ENCODE measurements around the gene RELN. TPM values are rescaled to one million over a fixed set of nuclear protein-coding genes. Genes with fewer than 3 reads are reported as not detected.

RELN gene
- total RNA-seq, 1 experiment from 2014 or later = 0.20 TPM

DNA sequence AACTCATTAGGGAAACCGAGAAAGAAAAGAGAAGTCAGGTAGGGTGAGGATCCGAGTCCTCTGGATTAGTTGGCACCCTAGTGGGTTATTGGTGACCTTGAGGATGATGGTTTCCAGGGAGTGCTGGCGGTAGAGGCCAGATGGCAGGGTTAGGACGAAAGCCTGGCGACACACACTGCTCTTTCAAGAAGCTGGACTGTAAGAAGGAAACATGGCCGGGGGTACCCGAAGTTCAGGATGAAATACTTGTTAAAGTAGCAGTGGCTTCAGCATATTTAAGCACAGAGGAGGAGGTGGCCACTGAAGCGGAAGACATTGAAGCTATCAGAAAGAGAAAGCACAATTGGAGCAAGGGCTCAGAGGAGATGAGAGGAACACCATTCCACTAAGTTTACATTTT, 224.6 kb downstream of the RELN start:
- CTCF ChIA-PET = no interaction called here
- no peaks in the 10 kb centered on the region for H3K36me3 ChIP-seq (ENCODE audit: control insufficient read depth in 1 of 2, insufficient read depth in 2 of 2, low read length in 2 of 2)

DNA sequence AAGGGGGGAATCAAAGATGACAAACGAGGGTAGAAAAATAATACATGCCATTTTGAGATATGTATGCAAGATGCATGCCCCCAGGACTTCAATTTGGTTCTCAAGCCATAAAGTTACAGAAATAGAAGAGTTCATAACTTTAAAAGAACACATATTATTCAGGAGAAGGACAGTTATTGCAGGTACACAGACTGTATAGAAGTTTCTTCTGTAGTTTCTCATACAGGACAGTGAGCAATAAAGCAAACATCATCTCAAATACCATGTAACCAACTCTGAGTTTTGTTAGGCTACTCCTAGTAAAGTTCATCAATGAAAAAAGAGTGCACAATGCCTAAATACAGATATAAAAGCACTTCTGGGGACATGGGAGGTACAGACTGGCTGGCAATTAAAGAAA, 226.6 kb downstream of the RELN start:
- Histone ChIP-seq H3K9me2 (ENCODE audit: insufficient read depth) (no peaks in the 10 kb centered on the region), H3K9ac (ENCODE audit: low read length) (no peak overlapping the region), H3K9me3 (ENCODE audit: control insufficient read depth in 1 of 2, insufficient read depth in 1 of 2, low read depth in 1 of 2, low read length in 2 of 2) (no peaks in the 10 kb centered on the region), H3K27ac (ENCODE audit: low read depth, low read length) (no peak overlapping the region), H3K4me3 (replicated peaks in 1 of 2; ENCODE audit: low read depth in 1 of 2, low read length in 2 of 2) (no peak overlapping the region), H3K4me1 (ENCODE audit: control insufficient read depth in 1 of 2, insufficient read depth in 2 of 2, low read length in 2 of 2) (no peaks in the 10 kb centered on the region), H3K36me3 (ENCODE audit: control insufficient read depth in 1 of 2, insufficient read depth in 2 of 2, low read length in 2 of 2) (no peaks in the 10 kb centered on the region), H4K20me1 (ENCODE audit: insufficient read depth) (no peaks in the 10 kb centered on the region), H3K4me2 (ENCODE audit: low read length) (no peak overlapping the region), H3K27me3 (ENCODE audit: insufficient read depth, low read length) (peaks cover 73% of the 10 kb centered on the region), H2AFZ (ENCODE audit: low read depth, low read length, poor library complexity, severe bottlenecking) (no peak overlapping the region), H3K79me2 (ENCODE audit: insufficient read depth, low read length) (no peaks in the 10 kb centered on the region)
- POLR2A ChIA-PET = no interaction called here
- TF ChIP-seq CEBPB (IDR thresholded peaks at IDR 0.05; ENCODE audit: low read depth) (no peak), ZNF274 (IDR thresholded peaks at IDR 0.05; ENCODE audit: low read depth, low read length) (no peak), TCF7L2 (IDR thresholded peaks at IDR 0.05; ENCODE audit: borderline replicate concordance, extremely low read depth, insufficient read depth, insufficient read length) (no peak), FOSL1 (IDR thresholded peaks at IDR 0.05; ENCODE audit: low read depth) (no peak)
- TF ChIP-seq, protein P1, sequence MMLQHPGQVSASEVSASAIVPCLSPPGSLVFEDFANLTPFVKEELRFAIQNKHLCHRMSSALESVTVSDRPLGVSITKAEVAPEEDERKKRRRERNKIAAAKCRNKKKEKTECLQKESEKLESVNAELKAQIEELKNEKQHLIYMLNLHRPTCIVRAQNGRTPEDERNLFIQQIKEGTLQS (IDR thresholded peaks at IDR 0.05) = no peak
- no TSS peak for BruUV-seq (replicated peaks)
- intact Hi-C loops (cut with micrococcal nuclease) = no loop called here
- RAD21 ChIA-PET (ENCODE audit: low non-redundant PET in 1 of 2, low total read pairs in 2 of 2, uncharacterized antibody in 2 of 2, unreplicated experiment in 2 of 2) = no interaction called here
- ATAC-seq (no peak), DNase-seq (ENCODE audit: low read depth, low spot score) (no peak)
- CTCF ChIA-PET = no interaction called here

More for the DNA sequence above, 224.6 kb downstream of the RELN start:
- no peaks in the 10 kb centered on the region for H4K20me1 ChIP-seq (ENCODE audit: insufficient read depth)
- no peak overlapping the region for H2AFZ ChIP-seq (ENCODE audit: low read depth, low read length, poor library complexity, severe bottlenecking)
- H3K4me3 ChIP-seq (replicated peaks in 1 of 2; ENCODE audit: low read depth in 1 of 2, low read length in 2 of 2) = no peak overlapping the region
- no peak overlapping the region for H3K9ac ChIP-seq (ENCODE audit: low read length)
- H3K27ac ChIP-seq (ENCODE audit: low read depth, low read length) = no peak overlapping the region
- ATAC-seq (no peak), DNase-seq (ENCODE audit: low read depth, low spot score) (no peak)
- RAD21 ChIA-PET (ENCODE audit: low non-redundant PET in 1 of 2, low total read pairs in 2 of 2, uncharacterized antibody in 2 of 2, unreplicated experiment in 2 of 2) = no interaction called here
- POLR2A ChIA-PET = no interaction called here
- peaks cover 65% of the 10 kb centered on the region for H3K27me3 ChIP-seq (ENCODE audit: insufficient read depth, low read length)
- no peaks in the 10 kb centered on the region for H3K9me3 ChIP-seq (ENCODE audit: control insufficient read depth in 1 of 2, insufficient read depth in 1 of 2, low read depth in 1 of 2, low read length in 2 of 2)
- H3K4me2 ChIP-seq (ENCODE audit: low read length) = no peak overlapping the region
- no peaks in the 10 kb centered on the region for H3K9me2 ChIP-seq (ENCODE audit: insufficient read depth)
- intact Hi-C loops (cut with micrococcal nuclease) = no loop called here
- TF ChIP-seq, protein P2, sequence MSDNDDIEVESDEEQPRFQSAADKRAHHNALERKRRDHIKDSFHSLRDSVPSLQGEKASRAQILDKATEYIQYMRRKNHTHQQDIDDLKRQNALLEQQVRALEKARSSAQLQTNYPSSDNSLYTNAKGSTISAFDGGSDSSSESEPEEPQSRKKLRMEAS (IDR thresholded peaks at IDR 0.05) = no peak
- no peak for TF ChIP-seq EGR1 (IDR thresholded peaks at IDR 0.05; ENCODE audit: low read depth)
- TF ChIP-seq ZFX (IDR thresholded peaks at IDR 0.05) = no peak
- TF ChIP-seq POLR2A (IDR thresholded peaks at IDR 0.05; ENCODE audit: borderline replicate concordance, extremely low read depth, insufficient read depth, insufficient read length) = no peak
- no peak for TF ChIP-seq SRF (IDR thresholded peaks at IDR 0.05; ENCODE audit: low read depth)
- TF ChIP-seq CBX3 (IDR thresholded peaks at IDR 0.05; ENCODE audit: low read depth) = no peak
- TF ChIP-seq, protein P1 (IDR thresholded peaks at IDR 0.05) = no peak
- TF ChIP-seq, protein P3, sequence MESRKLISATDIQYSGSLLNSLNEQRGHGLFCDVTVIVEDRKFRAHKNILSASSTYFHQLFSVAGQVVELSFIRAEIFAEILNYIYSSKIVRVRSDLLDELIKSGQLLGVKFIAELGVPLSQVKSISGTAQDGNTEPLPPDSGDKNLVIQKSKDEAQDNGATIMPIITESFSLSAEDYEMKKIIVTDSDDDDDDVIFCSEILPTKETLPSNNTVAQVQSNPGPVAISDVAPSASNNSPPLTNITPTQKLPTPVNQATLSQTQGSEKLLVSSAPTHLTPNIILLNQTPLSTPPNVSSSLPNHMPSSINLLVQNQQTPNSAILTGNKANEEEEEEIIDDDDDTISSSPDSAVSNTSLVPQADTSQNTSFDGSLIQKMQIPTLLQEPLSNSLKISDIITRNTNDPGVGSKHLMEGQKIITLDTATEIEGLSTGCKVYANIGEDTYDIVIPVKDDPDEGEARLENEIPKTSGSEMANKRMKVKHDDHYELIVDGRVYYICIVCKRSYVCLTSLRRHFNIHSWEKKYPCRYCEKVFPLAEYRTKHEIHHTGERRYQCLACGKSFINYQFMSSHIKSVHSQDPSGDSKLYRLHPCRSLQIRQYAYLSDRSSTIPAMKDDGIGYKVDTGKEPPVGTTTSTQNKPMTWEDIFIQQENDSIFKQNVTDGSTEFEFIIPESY (IDR thresholded peaks at IDR 0.05; ENCODE audit: extremely low read depth, insufficient replicate concordance, low read length) = no peak
- TF ChIP-seq JUND (IDR thresholded peaks at IDR 0.05) = no peak
- no peaks in the 10 kb centered on the region for H3K79me2 ChIP-seq (ENCODE audit: insufficient read depth, low read length)
- H3K4me1 ChIP-seq (ENCODE audit: control insufficient read depth in 1 of 2, insufficient read depth in 2 of 2, low read length in 2 of 2) = no peaks in the 10 kb centered on the region
- BruUV-seq (replicated peaks) = no TSS peak

Data from HCT116 (cell line).